SHP77 (cell line): ENCODE measurements around the gene STX18.
A peak's percentile ranks its signal among the peaks of the same experiment; 100 is the strongest.
"Not testable (repeated sequence)": the region's sequence is repeated elsewhere in the genome, so short reads cannot be mapped to it uniquely, and the experiment has no call there.

Experiments
- DNase-seq, 2 experiments: peaks; one replicate each; lab custom pipeline; 2025; lab: John Stamatoyannopoulos, UW

STX18 gene

GRCh38 chr4:4507923-4508322 is 33.9 kb downstream of the STX18 start:
- no peak for DNase-seq

DNA sequence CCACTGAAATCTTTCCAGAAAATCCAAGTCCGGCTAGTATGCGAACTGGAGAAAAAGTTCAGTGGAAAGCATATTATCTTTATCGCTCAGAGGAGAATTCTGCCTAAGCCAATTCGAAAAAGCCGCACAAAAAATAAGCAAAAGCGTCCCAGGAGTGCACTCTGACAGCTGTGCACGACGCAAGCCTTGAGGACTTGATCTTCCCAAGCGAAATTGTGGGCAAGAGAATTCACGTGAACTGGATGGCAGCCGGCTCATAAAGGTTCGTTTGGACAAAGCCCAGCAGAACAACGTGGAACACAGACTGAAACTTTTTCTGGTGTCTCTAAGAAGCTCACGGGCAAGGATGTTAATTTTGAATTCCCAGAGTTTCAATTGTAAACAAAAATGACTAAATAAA is 34.4 kb downstream of the STX18 start:
- DNase-seq, result no peak

DNA sequence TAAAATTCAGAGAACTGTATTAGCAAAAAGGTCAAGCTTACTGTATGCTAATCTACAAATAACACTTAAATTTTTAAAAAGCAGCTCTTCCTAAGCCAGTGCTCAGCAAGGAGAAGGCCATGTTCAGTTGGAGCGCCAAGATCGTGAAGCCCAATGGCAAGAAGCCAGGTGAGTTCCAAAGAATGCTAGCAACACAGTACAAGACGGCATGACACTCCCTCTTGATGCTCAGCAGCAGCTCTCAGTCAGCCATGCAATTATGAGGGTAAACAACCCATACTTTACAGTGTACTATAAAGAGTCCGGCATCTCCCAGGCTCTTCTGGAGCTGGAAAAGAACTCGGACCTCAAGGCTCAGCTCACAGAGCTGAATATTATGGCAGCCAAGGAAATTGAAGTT is 34.9 kb downstream of the STX18 start:
- no peak for DNase-seq

DNA sequence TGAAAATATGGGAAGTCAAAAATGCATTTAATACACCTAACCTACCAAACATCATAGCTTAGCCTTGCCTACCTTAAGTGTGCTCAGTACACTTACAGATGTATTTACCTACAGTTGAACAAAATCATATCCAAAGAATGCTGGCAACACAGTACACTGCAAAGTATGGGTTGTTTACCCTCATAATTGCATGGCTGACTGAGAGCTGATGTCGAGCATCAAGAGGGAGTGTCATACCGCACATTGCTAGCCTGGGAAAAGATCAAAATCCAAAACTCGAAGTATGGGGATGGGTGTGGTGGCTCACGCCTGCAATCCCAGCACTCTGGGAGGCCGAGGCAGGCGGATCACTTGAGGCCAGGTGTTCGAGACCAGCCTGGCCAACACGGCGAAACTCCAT is 36.6 kb downstream of the STX18 start:
- not testable (repeated sequence) for DNase-seq

- DNase-seq, result no peak
These were observed 37.1 kb downstream of the STX18 start for GRCh38 chr4:4504783-4505182.

- DNase-seq, result no peak
These were observed 39.0 kb downstream of the STX18 start for GRCh38 chr4:4502694-4503311.

GRCh38 chr4:4501679-4502078 is 40.2 kb downstream of the STX18 start:
- DNase-seq, result no peak

DNA sequence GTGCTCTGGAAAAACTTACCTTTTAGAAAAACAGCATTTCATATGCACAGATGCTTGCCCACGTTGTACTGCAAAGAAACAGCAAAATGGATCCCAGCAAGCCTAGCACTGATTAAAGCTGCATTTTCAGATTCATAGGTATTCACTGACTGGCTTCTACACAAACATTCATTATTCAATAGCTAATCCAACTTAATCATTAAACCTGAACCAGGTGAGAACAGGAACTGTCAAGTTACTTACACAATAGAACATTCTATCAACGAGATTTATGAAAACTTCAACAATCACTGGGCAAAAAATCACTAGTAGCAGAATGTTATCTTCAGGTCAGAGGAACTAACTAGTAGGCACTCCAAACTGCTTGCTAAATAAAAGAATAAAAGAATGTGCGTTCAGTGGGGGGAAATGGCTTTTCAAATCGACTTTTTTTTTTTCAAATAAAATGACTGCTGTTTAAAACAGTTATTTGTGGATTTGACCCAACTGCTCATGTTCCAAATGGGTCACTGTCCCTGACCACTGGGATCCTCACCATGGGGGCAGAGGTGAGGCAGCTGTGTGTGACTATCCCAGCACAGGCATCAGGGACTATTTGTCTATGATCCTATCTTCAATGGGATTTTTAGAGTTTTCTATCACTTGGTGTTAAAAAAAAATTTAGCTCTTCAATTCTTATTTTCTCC is 42.3 kb downstream of the STX18 start:
- no peak for DNase-seq

- DNase-seq, result no peak
These were observed 45.1 kb downstream of the STX18 start for GRCh38 chr4:4496592-4497372.

GRCh38 chr4:4494882-4495281 is 47.0 kb downstream of the STX18 start:
- DNase-seq, result no peak

DNA sequence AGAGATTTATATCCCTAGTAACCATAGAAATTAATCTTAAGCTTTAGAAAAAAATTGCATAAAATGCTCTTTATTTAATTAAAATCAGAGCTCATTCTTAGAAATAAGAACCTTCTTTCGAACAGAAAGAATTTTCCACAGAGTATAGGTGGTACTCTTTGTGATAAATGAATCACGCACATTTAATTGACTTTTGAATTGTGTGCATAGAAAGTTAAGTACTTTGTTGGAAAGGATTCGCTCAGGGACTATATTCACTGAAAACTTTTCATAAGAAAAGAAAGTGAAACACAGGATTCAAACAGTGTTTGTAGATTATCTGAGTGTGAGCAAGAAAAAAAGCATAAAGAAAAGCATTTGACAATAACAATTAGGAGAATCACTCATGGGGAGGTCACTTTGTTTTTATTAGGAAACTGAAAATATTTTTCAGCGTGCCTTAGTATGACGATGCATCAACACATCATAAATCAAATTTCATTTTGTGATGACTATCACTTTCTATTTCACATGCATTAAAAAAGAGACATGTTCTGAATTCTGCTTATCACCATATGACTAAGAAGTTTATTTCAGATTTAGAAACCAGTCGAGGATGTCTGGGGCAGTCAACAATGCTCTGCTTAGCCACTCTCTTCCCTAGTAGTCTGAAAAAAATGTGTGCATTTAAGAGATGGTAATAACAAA is 49.5 kb downstream of the STX18 start:
- no peak for DNase-seq

GRCh38 chr4:4491396-4491893 is 50.4 kb downstream of the STX18 start:
- no peak for DNase-seq

DNA sequence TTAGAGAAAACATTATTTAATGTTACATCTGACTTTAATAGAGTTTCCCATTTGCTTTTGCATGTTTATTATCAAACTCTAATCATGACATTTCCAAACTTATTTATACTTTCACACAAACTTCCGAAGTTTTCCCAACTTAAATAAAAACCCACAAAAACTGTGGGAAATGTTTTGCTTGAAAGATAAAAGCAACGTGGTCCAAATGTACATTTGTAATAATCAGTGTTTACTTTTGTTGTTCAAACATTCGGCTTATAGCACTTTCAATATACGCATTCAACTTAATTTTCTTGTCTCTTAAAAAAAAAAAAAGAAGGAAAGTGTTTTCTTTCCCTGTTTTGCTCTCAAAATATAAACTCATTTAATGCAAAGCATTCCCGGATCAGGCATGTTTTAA is 51.0 kb downstream of the STX18 start:
- DNase-seq, result no peak

GRCh38 chr4:4490041-4490440 is 51.8 kb downstream of the STX18 start:
- DNase-seq, result no peak

DNA sequence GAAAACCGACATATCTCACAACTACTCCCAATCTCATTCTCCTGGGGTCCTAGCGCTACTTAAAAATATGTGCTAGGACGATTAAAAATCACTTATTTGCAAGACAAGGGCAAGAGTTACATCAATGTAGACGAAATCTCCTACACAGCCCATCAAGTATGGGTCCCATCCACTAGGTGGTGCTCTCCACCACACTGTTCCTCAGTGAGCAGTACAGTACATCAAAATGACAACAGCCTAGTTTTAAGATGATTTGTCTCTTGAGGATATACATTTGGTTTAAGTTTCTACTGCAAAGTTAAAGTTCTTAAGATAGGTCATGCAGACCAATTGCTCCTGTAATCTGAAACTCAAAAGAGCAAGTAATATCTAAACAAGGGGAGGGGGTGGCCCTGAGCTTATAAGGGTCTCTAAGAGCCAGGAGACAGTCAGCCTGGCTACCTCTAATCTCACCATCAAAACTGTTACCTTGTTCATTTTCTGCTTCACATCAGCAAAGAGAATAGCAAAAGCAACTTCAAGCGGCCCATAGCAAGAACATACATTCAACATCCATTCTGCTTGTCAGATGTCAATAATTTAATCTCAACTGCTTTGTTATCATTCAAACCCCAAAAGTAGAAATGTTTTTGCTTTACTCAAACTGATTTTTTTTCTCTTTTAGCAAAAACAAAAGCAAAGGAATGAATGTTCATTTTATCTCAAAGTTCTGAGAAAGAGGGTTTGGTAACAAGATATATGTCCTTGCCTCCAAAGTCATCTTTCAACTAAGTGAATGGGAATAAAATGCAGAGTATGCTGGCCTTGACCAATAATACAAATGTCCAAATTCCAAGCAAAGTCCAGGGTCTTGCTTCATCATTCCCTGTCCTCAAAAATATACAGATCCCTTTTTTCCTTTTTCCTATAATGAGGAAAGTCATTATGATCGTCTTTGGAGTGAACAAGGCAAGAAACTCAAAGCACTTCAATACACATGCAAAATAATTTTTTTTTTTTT is 53.1 kb downstream of the STX18 start:
- peak; percentile 17 to 25 for DNase-seq

DNA sequence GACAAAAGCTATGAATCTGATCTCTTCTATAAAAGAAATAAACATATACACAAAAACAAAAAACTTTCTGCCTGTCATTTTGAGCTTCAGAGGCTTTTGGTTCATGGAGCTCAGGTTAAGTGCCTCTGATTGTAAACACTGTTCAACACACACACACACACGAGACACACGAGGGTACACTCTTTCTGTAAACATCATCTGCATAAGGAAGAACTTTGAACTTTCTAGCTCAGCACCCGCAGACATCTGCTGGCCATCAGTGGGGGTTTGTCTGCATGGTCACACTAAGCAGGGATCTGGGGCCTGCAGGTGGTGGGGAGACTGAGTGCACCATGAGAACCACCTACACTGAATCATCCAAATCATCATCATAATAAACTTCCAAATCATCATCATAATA is 54.9 kb downstream of the STX18 start:
- DNase-seq, result no peak

GRCh38 chr4:4485806-4486205 is 56.0 kb downstream of the STX18 start:
- no peak for DNase-seq

DNA sequence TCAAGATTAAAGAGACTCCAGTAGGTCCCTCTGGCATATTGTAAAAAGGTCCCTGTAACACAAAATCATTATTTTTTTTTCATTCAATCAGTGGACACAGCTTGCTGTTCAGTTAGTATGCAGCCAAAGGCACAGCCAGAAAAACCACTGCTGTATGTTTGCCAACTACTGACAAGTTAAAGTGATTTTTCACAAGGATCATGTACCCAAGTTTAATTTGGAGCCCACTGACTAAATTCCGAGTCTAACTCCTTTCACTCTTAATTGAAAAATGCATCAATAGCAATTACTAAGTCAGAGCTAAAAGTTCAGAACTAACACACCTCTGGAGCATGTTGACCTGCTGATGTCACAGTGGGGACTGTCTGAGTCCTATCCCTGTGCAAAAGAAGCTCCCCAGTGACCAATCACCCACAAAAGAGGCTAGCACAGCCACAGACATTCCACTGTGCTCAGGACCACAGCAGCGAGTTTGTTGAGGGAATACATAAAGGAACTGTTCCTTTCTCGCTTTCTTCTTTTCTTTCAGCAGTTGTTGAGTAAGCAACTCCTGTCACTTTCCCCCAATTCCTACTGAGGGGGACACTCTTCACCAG is 60.4 kb downstream of the STX18 start:
- no peak for DNase-seq

- no peak for DNase-seq
These were observed 61.0 kb downstream of the STX18 start for GRCh38 chr4:4480685-4481398.

GRCh38 chr4:4480205-4480604 is 61.6 kb downstream of the STX18 start:
- DNase-seq, result no peak
